GM23248 (cell line): Measurements from ENCODE around the gene PAFAH2.

Source experiments
- EZH2 ChIP-seq: fragments of 200-600 bp; sonication (generic); IDR thresholded peaks from 2 replicates; pipeline ENCODE4 v1.6.1; 2018; ENCODE audit warnings: antibody characterized with exemption, mild to moderate bottlenecking; ENCODE audit not compliant: insufficient read depth, poor library complexity, severe bottlenecking
- EZH2phosphoT487 ChIP-seq: fragments of 200-600 bp; sonication (generic); IDR thresholded peaks from 2 replicates; pipeline ENCODE4 v1.6.1; 2018; ENCODE audit warnings: antibody characterized with exemption, moderate library complexity, mild to moderate bottlenecking, low read depth; ENCODE audit not compliant: insufficient read depth

DNA sequence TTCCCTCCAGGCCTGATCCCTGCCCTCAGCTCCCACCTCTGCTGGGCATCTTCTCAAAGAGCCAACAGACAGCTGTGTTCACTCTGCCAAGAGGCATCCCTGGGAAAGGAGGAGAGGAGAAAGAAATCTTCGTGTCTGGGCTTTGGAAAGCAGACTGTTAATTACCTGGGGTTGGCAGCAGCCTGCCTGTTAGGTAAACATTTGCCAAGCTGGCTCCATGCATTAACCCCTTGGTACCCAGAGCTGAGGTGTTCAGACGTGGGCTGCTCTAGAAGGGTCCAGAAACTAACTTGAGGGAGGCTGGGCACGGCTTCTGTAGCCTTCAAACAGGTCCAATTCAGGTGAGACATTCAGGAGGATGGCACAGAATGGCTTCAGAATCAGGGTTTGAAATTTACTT, 15.0 kb upstream of the PAFAH2 start:
- TF ChIP-seq EZH2 (no peak), EZH2phosphoT487 (no peak)
